Spleen (tissue), 11 donors: ENCODE measurements around the gene PATE4. TPM values are rescaled to one million over a fixed set of nuclear protein-coding genes. Genes with fewer than 3 reads are reported as not detected.
A peak's percentile ranks its signal among the peaks of the same experiment; 100 is the strongest.

Experiments used
- DNase-seq: peaks from one replicate; pipeline ENCODE4 v3.0.0-alpha.2; 2020
- H3K27ac ChIP-seq, 8 donors: fragments of 200-600 bp; sonication (generic) in 7 of 8; 1 replicate in 4 of 8; 2 replicates in 4 of 8; pipeline versions ENCODE4 v1.5.0 to v1.8.0; 2016 to 2021; ENCODE audit warnings: inconsistent platforms in 4 of 8, mild to moderate bottlenecking in 4 of 8, moderate library complexity in 1 of 8
- H3K27me3 ChIP-seq, 7 donors: fragments of 200-600 bp; sonication (generic) in 6 of 7; replicated peaks in 1 of 7; 1 replicate in 4 of 7; 2 replicates in 3 of 7; pipeline versions ENCODE4 v1.5.0 to v1.8.0; 2016 to 2021; ENCODE audit warnings: inconsistent platforms in 3 of 7, mild to moderate bottlenecking in 1 of 7
- H3K36me3 ChIP-seq, 6 donors: fragments of 200-600 bp; sonication (generic) in 5 of 6; 1 replicate in 4 of 6; 2 replicates in 2 of 6; pipeline versions ENCODE4 v1.5.0 to v1.8.0; 2016 to 2021; ENCODE audit warnings: inconsistent platforms in 2 of 6
- H3K4me1 ChIP-seq, 6 donors: fragments of 200-600 bp; sonication (generic) in 5 of 6; 1 replicate in 3 of 6; 2 replicates in 3 of 6; pipeline versions ENCODE4 v1.5.0 to v1.8.0; 2016 to 2021; ENCODE audit warnings: inconsistent platforms in 3 of 6
- H3K4me3 ChIP-seq, 8 donors: fragments of 200-600 bp; sonication (generic) in 7 of 8; 1 replicate in 4 of 8; 2 replicates in 4 of 8; pipeline versions ENCODE4 v1.5.0 to v1.8.0; 2016 to 2021; ENCODE audit warnings: inconsistent platforms in 4 of 8, mild to moderate bottlenecking in 4 of 8, moderate library complexity in 2 of 8
- H3K9me3 ChIP-seq, 8 donors: fragments of 200-600 bp; sonication (generic) in 7 of 8; 1 replicate in 4 of 8; 2 replicates in 4 of 8; pipeline versions ENCODE4 v1.5.0 to v1.8.0; 2016 to 2021; ENCODE audit warnings: inconsistent platforms in 4 of 8
- POLR2A ChIP-seq, 3 donors: fragments of 450-650 bp; IDR thresholded peaks; one replicate each; pipeline ENCODE4 v1.5.1; 2017; ENCODE audit warnings: antibody characterized with exemption in 3 of 3, mild to moderate bottlenecking in 1 of 3
- POLR2AphosphoS5 ChIP-seq, 3 donors: sonication (generic); formaldehyde crosslinking; IDR thresholded peaks; one replicate each; pipeline ENCODE4 v1.5.1; 2017; ENCODE audit warnings: antibody characterized with exemption in 3 of 3
- WGBS, 5 donors: extraction: QIAGEN DNeasy Blood & Tissue Kit in 3 of 5; methylation state at CpG; one replicate each; pipeline versions ENCODE4 v1.1.5 to v1.1.7; 2013 to 2018; 5-methylcytosine and 5-hydroxymethylcytosine counted together
- intact Hi-C: fragments of 100-400 bp; cut with DNase I; formaldehyde crosslinking; loops from one replicate; pipeline ENCODE4 v1.15.0; 2023; ENCODE audit warnings: low total_unique reads
- polyA plus RNA-seq, 3 donors: library from polyadenylated mRNA; stranded (reverse); fragments of 200-250 nt; gene quantifications; one replicate each; pipeline ENCODE4 v1.2.1, GENCODE V29; 2013
- total RNA-seq, 7 donors: library from RNA; depleted of rRNA in 3 of 7; stranded (reverse); fragments of >200 nt in 3 of 7; fragmentation: NEBNext Ultra II Directional in 4 of 7; extraction: Animal tissue kit (Norgen Biotek cat#: 25700) in 4 of 7; gene quantifications; one replicate each; pipeline versions ENCODE4 v1.1.0 to v1.2.1, GENCODE V29; 2016 to 2021
- TF ChIP-seq, protein P1 (sequence below), 11 experiments: fragments of 200-600 bp in 7 of 11; fragments of 450-650 bp in 4 of 11; sonication (generic) in 4 of 11; IDR thresholded peaks in 8 of 11; conservative IDR thresholded peaks in 3 of 11; 1 replicate in 7 of 11; 2 replicates in 4 of 11; pipeline versions ENCODE4 v1.4.0 to v1.8.0; 2016 to 2021; ENCODE audit warnings: antibody characterized with exemption in 11 of 11, inconsistent platforms in 4 of 11, mild to moderate bottlenecking in 1 of 11
- donor health status: healthy with polysubstance abuse.
- donor health status: DM: no; HTN: no; CAD: no; lungs with moderate emphysema.
- donor health status: DM: no; HTN: no; CAD: no.
- donor health status: Bipolar disorder and iron deficiency.
- donor health status: healthy.
- donor health status: DM: no; HTN: no; CAD: no.
- donor health status: DM: yes; HTN: yes; CAD: no.

The PATE4 gene
- total and polyA plus RNA-seq, 10 donors = not detected

DNA sequence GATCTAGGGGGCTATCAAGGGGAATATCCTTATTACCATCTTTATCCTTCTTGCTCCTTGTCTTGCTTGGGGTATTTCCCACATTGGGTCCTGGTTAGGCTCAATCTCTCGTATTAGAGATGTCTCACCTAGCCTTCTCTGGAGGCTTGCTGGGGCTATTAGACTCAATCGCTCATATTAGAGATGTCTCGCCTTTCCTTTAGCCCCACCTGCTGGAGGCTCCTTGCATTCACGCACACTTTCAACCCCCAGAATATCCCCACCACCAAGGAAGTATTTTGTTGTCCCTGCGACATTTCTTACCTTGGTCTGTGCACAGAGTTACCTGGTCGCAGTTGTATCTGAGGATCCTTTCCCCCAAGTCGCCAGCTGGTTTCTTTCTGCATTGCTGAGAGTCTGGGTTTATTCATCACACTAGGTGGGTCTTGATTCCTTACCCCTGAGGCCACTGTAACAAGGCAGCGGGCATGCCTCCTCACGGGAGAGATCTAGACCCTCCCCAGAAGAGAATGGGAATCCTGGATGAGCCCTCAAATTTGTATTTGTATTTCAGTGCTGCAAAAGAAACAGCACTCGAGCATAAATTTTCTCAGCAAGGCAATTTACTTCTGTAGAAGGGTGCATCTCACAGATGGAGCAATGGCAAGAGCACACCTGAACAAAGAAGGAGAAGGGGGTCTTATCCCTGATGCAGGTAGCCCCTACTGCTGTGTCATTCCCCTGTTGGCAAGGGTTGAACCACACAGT, 38.4 kb downstream of the PATE4 start:
- no peaks in the 10 kb centered on the region for H3K4me1 ChIP-seq
- DNase-seq = no peak
- no peaks in the 10 kb centered on the region for H3K27me3 ChIP-seq
- no peaks in the 10 kb centered on the region for H3K36me3 ChIP-seq
- intact Hi-C loops = loop anchor here (10.0 kb wide), 1 partner anchor 247 kb away; the partner anchor contains the start of gene CHEK1
- no peak overlapping the region for H3K27ac ChIP-seq
- WGBS, 5 donors = 81 to 90% (median 84%) methylated on average over 10 of the region's 10 CpGs
- peaks cover 0 to 10% (median 6%) of the 10 kb centered on the region in 8 donors for H3K9me3 ChIP-seq
- TF ChIP-seq, protein P1, sequence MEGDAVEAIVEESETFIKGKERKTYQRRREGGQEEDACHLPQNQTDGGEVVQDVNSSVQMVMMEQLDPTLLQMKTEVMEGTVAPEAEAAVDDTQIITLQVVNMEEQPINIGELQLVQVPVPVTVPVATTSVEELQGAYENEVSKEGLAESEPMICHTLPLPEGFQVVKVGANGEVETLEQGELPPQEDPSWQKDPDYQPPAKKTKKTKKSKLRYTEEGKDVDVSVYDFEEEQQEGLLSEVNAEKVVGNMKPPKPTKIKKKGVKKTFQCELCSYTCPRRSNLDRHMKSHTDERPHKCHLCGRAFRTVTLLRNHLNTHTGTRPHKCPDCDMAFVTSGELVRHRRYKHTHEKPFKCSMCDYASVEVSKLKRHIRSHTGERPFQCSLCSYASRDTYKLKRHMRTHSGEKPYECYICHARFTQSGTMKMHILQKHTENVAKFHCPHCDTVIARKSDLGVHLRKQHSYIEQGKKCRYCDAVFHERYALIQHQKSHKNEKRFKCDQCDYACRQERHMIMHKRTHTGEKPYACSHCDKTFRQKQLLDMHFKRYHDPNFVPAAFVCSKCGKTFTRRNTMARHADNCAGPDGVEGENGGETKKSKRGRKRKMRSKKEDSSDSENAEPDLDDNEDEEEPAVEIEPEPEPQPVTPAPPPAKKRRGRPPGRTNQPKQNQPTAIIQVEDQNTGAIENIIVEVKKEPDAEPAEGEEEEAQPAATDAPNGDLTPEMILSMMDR (IDR thresholded peaks at IDR 0.05 in 8 of 11, conservative IDR thresholded peaks at IDR 0.05 in 3 of 11) = peak in 8 of 11 experiments; percentile 9 to 47 (median 24)
- TF ChIP-seq POLR2AphosphoS5 (IDR thresholded peaks at IDR 0.05) = no peak
- H3K4me3 ChIP-seq = no peak overlapping the region

DNA sequence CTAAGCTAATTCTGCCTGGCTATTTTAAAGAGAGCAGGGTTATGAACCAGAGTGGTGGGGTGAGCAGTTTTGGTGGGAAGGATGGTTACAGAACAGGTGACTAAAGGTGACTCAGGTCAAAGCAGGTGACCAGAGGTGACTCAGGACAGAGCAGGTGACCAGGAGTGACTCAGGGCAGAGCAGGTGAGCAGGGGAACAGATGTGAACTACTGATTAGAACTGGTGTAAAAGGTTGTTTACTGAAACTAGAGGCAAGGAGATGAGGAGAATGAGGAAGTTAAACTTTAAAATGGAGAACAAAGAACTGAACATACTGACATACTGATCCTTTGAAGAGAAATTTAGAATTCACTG, 39.0 kb downstream of the PATE4 start:
- no peak overlapping the region for H3K27ac ChIP-seq
- intact Hi-C loops = loop anchor here (10.0 kb wide), 1 partner anchor 247 kb away; the partner anchor contains the start of gene CHEK1
- TF ChIP-seq, protein P1 (IDR thresholded peaks at IDR 0.05 in 8 of 11, conservative IDR thresholded peaks at IDR 0.05 in 3 of 11) = no peak
- TF ChIP-seq POLR2AphosphoS5 (IDR thresholded peaks at IDR 0.05) (no peak), POLR2A (IDR thresholded peaks at IDR 0.05) (no peak)
- no peaks in the 10 kb centered on the region for H3K4me1 ChIP-seq
- no peaks in the 10 kb centered on the region for H3K27me3 ChIP-seq
- no peaks in the 10 kb centered on the region for H3K36me3 ChIP-seq
- H3K9me3 ChIP-seq = peaks cover 0 to 10% (median 6%) of the 10 kb centered on the region in 8 donors
- DNase-seq = no peak
- H3K4me3 ChIP-seq = no peak overlapping the region

DNA sequence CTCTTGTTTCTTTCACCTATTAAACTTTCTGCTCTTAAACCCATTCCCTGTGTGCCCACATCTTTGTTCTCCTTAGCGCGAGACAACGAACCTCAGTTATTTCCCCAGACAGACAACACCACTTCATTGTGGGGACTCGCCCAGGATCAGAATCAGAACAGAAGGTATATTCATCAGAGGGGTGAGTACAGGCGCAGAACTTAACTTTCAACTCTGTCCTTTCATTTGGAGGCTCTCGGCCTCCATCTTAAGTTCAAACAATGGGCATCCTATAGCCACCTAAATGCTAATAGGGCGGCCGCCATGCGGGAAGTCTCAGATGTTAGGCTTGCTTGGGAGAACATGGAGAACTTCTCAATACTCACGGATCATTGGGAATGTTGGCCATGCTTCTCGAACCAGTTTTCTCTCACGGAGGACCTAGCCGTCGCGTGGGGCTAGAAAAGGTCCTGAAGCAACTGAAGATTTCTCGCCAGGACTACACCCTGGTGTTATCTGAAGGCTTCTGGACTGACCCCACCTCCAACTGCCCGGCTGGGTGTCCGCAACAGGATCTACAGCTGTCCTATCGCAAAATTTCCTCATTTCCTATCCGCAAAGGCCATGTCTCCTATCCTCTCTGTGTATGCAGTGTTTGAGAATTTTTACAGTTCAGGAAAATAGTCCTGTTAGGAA, 40.9 kb downstream of the PATE4 start:
- H3K4me3 ChIP-seq = no peak overlapping the region
- intact Hi-C loops = loop anchor here (10.0 kb wide), 1 partner anchor 249 kb away; the partner anchor contains the start of gene CHEK1
- WGBS, 5 donors = 72 to 92% (median 81%) methylated on average over 13 to 20 of the region's 20 CpGs
- no peak overlapping the region for H3K27ac ChIP-seq
- peaks cover 0 to 10% (median 6%) of the 10 kb centered on the region in 8 donors for H3K9me3 ChIP-seq
- H3K4me1 ChIP-seq = no peaks in the 10 kb centered on the region
- no peaks in the 10 kb centered on the region for H3K36me3 ChIP-seq
- TF ChIP-seq, protein P1 (IDR thresholded peaks at IDR 0.05 in 8 of 11, conservative IDR thresholded peaks at IDR 0.05 in 3 of 11) = no peak
- TF ChIP-seq POLR2AphosphoS5 (IDR thresholded peaks at IDR 0.05) (no peak), POLR2A (IDR thresholded peaks at IDR 0.05) (no peak)
- no peak for DNase-seq
- no peaks in the 10 kb centered on the region for H3K27me3 ChIP-seq

DNA sequence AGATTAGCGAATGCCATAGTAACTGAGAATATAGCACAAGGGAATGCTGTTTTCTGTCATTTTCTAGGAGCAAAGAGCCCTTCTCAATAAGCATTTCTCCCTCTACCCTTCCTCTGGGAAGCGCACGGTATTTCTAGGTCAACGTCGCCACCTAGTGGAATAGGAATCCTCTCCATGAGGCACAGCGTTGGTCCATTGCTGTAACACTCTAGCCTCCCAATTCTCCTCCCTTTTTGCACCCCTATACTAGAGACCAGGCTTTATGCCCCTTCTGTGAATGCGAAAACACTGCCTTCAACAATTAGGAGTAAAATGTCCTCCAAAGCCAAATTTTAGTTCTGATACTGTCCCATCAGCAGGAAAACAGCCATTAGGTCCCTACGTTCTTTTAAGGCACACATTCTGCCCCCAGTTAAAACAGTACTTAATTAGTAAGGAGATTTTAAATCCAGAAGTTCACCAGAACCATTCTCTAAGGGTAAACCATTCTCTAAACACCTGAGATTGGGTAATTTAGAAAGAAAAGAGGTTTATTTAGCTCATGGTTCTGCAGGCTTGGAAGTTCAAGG, 41.5 kb downstream of the PATE4 start:
- WGBS, 5 donors = 12 to 18% (median 15%) methylated on average over 8 of the region's 8 CpGs
- no peak for DNase-seq

More for the DNA sequence above, 41.5 kb downstream of the PATE4 start:
- Histone ChIP-seq H3K9me3 (peaks cover 0 to 10% (median 6%) of the 10 kb centered on the region in 8 donors), H3K36me3 (no peaks in the 10 kb centered on the region), H3K27me3 (no peaks in the 10 kb centered on the region), H3K4me1 (no peaks in the 10 kb centered on the region), H3K4me3 (no peak overlapping the region), H3K27ac (no peak overlapping the region)
- TF ChIP-seq POLR2A (IDR thresholded peaks at IDR 0.05) = no peak
- TF ChIP-seq, protein P1 (IDR thresholded peaks at IDR 0.05 in 8 of 11, conservative IDR thresholded peaks at IDR 0.05 in 3 of 11) = peak; percentile 44 to 78 (median 70)
- intact Hi-C loops = loop anchor here (10.0 kb wide), 1 partner anchor 250 kb away; the partner anchor contains the start of gene CHEK1
